ENCODE data around the gene IP6K1.

- no peak for TF ChIP-seq TCF12 (IDR thresholded peaks at IDR 0.05; ENCODE audit: low read depth, low read length)
- no peak for TF ChIP-seq CTCF (IDR thresholded peaks at IDR 0.05 in 2 of 3, conservative IDR thresholded peaks at IDR 0.05 in 1 of 3; ENCODE audit: control insufficient read depth in 2 of 3, extremely low read depth in 1 of 3, insufficient read depth in 1 of 3, low read depth in 3 of 3, low read length in 3 of 3)
- TF ChIP-seq USF2 (IDR thresholded peaks at IDR 0.05; ENCODE audit: borderline replicate concordance, low read depth, low read length) = no peak
- no peak for TF ChIP-seq POLR2A (IDR thresholded peaks at IDR 0.05; ENCODE audit: low read depth, low read length)
- no peak for TF ChIP-seq SP1 (IDR thresholded peaks at IDR 0.05; ENCODE audit: low read depth, low read length)
- no peak for TF ChIP-seq BHLHE40 (IDR thresholded peaks at IDR 0.05; ENCODE audit: borderline replicate concordance in 1 of 2, low read depth in 2 of 2, low read length in 1 of 2)
Measured at GRCh38 chr3:49751501-49751900, 34.8 kb downstream of the IP6K1 start.
